SK-N-SH treated with all-trans-retinoic acid at 6 μM for 48 hours (cell line): ENCODE data around the gene DYNLT1.

ENCODE experiments used
- ATAC-seq: fragments of 200-7000 bp; cut with Tn5 transposase; 3 replicates; pipeline ENCODE4 v1.9.1; 2020; ENCODE audit warnings: mild to moderate bottlenecking, moderate library complexity
- ARNTL ChIP-seq: fragments of 450-650 bp; formaldehyde crosslinking; IDR thresholded peaks from 2 replicates; pipeline ENCODE4 v1.5.0; 2020; ENCODE audit warnings: low read depth, mild to moderate bottlenecking, moderate library complexity, borderline replicate concordance
- BACH2 ChIP-seq: fragments of 250-450 bp; sonication (Bioruptor Pico); IDR thresholded peaks from 2 replicates; pipeline ENCODE4 v1.9.0; 2021; ENCODE audit warnings: mild to moderate bottlenecking, borderline replicate concordance
- CSDC2 ChIP-seq: fragments of 250-450 bp; sonication (Bioruptor Pico); IDR thresholded peaks from 2 replicates; pipeline ENCODE4 v1.5.0; 2020; ENCODE audit warnings: mild to moderate bottlenecking, moderate library complexity
- CSRNP3 ChIP-seq: fragments of 250-450 bp; sonication (Bioruptor Pico); IDR thresholded peaks from 2 replicates; pipeline ENCODE4 v1.5.1; 2021; ENCODE audit warnings: mild to moderate bottlenecking, moderate library complexity
- ESRRG ChIP-seq: fragments of 250-450 bp; sonication (Bioruptor Pico); IDR thresholded peaks from 2 replicates; pipeline ENCODE4 v1.6.1; 2021; ENCODE audit warnings: mild to moderate bottlenecking
- GLIS3 ChIP-seq: fragments of 250-450 bp; sonication (Bioruptor Pico); IDR thresholded peaks from 2 replicates; pipeline ENCODE4 v1.5.0; 2020; ENCODE audit warnings: mild to moderate bottlenecking, moderate library complexity
- ISL1 ChIP-seq: fragments of 250-450 bp; sonication (Bioruptor Pico); IDR thresholded peaks from 2 replicates; pipeline ENCODE4 v2.1.2; 2022; ENCODE audit warnings: mild to moderate bottlenecking, moderate library complexity
- OSR1 ChIP-seq: fragments of 250-450 bp; sonication (Bioruptor Pico); IDR thresholded peaks from 2 replicates; pipeline ENCODE4 v1.8.0; 2022; ENCODE audit warnings: moderate library complexity, mild to moderate bottlenecking, inconsistent platforms
- PPARA ChIP-seq: fragments of 250-450 bp; sonication (Bioruptor Pico); IDR thresholded peaks from 2 replicates; pipeline ENCODE4 v1.5.0; 2020; ENCODE audit warnings: mild to moderate bottlenecking, borderline replicate concordance
- RARB ChIP-seq: fragments of 250-450 bp; sonication (Bioruptor Pico); IDR thresholded peaks from 2 replicates; pipeline ENCODE4 v1.8.0; 2021; ENCODE audit warnings: mild to moderate bottlenecking, moderate library complexity
- TCF4 ChIP-seq: fragments of 250-450 bp; sonication (Bioruptor Pico); IDR thresholded peaks from 2 replicates; pipeline ENCODE4 v1.8.0; 2021; ENCODE audit warnings: mild to moderate bottlenecking, moderate library complexity, borderline replicate concordance
- TOX ChIP-seq: fragments of 250-450 bp; sonication (Bioruptor Pico); IDR thresholded peaks from 2 replicates; pipeline ENCODE4 v1.8.0; 2021; ENCODE audit warnings: mild to moderate bottlenecking, moderate library complexity, borderline replicate concordance
- TSHZ2 ChIP-seq: fragments of 250-450 bp; sonication (Bioruptor Pico); IDR thresholded peaks from 2 replicates; pipeline ENCODE4 v1.5.0; 2020; ENCODE audit warnings: mild to moderate bottlenecking, moderate library complexity
- ZC3H10 ChIP-seq: fragments of 250-450 bp; sonication (Bioruptor Pico); IDR thresholded peaks from 2 replicates; pipeline ENCODE4 v1.5.1; 2021; ENCODE audit warnings: mild to moderate bottlenecking, moderate library complexity
- ZFP3 ChIP-seq: fragments of 250-450 bp; sonication (Bioruptor Pico); IDR thresholded peaks from 2 replicates; pipeline ENCODE4 v1.5.0; 2020; ENCODE audit warnings: mild to moderate bottlenecking, moderate library complexity
- ZFP30 ChIP-seq: fragments of 450-650 bp; formaldehyde crosslinking; IDR thresholded peaks from 2 replicates; pipeline ENCODE4 v1.5.0; 2022; ENCODE audit warnings: mild to moderate bottlenecking, moderate library complexity
- ZNF565 ChIP-seq: fragments of 450-650 bp; formaldehyde crosslinking; conservative IDR thresholded peaks from 2 replicates; pipeline ENCODE4 v1.5.0; 2020; ENCODE audit warnings: low read depth, mild to moderate bottlenecking, moderate library complexity
- ZNF70 ChIP-seq: fragments of 450-650 bp; formaldehyde crosslinking; IDR thresholded peaks from 2 replicates; pipeline ENCODE4 v1.5.0; 2020; ENCODE audit warnings: mild to moderate bottlenecking, moderate library complexity
- ZNF8 ChIP-seq: fragments of 450-650 bp; formaldehyde crosslinking; IDR thresholded peaks from 2 replicates; pipeline ENCODE4 v1.5.0; 2020; ENCODE audit warnings: mild to moderate bottlenecking, moderate library complexity
- TF ChIP-seq, protein P1 (sequence below): fragments of 250-450 bp; sonication (Bioruptor Pico); IDR thresholded peaks from 2 replicates; pipeline ENCODE4 v1.8.0; 2020; ENCODE audit warnings: mild to moderate bottlenecking, moderate library complexity, borderline replicate concordance

DYNLT1 gene

GRCh38 chr6:158684745-158685324, 40.3 kb upstream of the DYNLT1 start:
- no peak for ATAC-seq
- TF ChIP-seq ZC3H10 (CRISPR knock-in tag): no peak
- no peak for TF ChIP-seq ZNF8 (CRISPR knock-in tag)
- TF ChIP-seq TCF4 (CRISPR knock-in tag): no peak
- no peak for TF ChIP-seq ZNF70 (CRISPR knock-in tag)
- TF ChIP-seq RARB (CRISPR knock-in tag): no peak
- TF ChIP-seq PPARA (CRISPR knock-in tag): no peak
- TF ChIP-seq, protein P1, sequence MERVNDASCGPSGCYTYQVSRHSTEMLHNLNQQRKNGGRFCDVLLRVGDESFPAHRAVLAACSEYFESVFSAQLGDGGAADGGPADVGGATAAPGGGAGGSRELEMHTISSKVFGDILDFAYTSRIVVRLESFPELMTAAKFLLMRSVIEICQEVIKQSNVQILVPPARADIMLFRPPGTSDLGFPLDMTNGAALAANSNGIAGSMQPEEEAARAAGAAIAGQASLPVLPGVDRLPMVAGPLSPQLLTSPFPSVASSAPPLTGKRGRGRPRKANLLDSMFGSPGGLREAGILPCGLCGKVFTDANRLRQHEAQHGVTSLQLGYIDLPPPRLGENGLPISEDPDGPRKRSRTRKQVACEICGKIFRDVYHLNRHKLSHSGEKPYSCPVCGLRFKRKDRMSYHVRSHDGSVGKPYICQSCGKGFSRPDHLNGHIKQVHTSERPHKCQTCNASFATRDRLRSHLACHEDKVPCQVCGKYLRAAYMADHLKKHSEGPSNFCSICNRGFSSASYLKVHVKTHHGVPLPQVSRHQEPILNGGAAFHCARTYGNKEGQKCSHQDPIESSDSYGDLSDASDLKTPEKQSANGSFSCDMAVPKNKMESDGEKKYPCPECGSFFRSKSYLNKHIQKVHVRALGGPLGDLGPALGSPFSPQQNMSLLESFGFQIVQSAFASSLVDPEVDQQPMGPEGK (CRISPR knock-in tag): no peak
- TF ChIP-seq ZNF565 (CRISPR knock-in tag): no peak
- TF ChIP-seq GLIS3 (CRISPR knock-in tag): no peak
- TF ChIP-seq ZFP30 (CRISPR knock-in tag): no peak
- TF ChIP-seq TSHZ2: no peak
- TF ChIP-seq CSRNP3 (CRISPR knock-in tag): no peak
- no peak for TF ChIP-seq TOX (CRISPR knock-in tag)
- TF ChIP-seq CSDC2 (CRISPR knock-in tag): no peak
- TF ChIP-seq ZFP3 (CRISPR knock-in tag): no peak
- TF ChIP-seq BACH2 (CRISPR knock-in tag): no peak
- no peak for TF ChIP-seq OSR1 (CRISPR knock-in tag)
- no peak for TF ChIP-seq ISL1 (CRISPR knock-in tag)
- no peak for TF ChIP-seq ESRRG (CRISPR knock-in tag)

GRCh38 chr6:158684311-158684710, 39.8 kb upstream of the DYNLT1 start:
- no peak for ATAC-seq
- no peak for TF ChIP-seq RARB (CRISPR knock-in tag)
- no peak for TF ChIP-seq TCF4 (CRISPR knock-in tag)
- no peak for TF ChIP-seq GLIS3 (CRISPR knock-in tag)
- no peak for TF ChIP-seq CSDC2 (CRISPR knock-in tag)
- no peak for TF ChIP-seq ZNF8 (CRISPR knock-in tag)
- TF ChIP-seq ARNTL (CRISPR knock-in tag): no peak
- TF ChIP-seq, protein P1 (CRISPR knock-in tag): no peak
- TF ChIP-seq CSRNP3 (CRISPR knock-in tag): no peak
- no peak for TF ChIP-seq ZFP3 (CRISPR knock-in tag)
- no peak for TF ChIP-seq ZFP30 (CRISPR knock-in tag)
- TF ChIP-seq TSHZ2: no peak
